Stomach (tissue), 4 donors: Measurements from ENCODE around the gene RAB36.

Experiments
- POLR2A ChIP-seq, 4 donors: fragments of 450-650 bp; IDR thresholded peaks; one replicate each; pipeline ENCODE4 v1.6.1; 2016; ENCODE audit warnings: antibody characterized with exemption in 4 of 4, control low read depth in 2 of 4, mild to moderate bottlenecking in 1 of 4, moderate library complexity in 1 of 4
- POLR2AphosphoS5 ChIP-seq, 3 donors: sonication (generic); formaldehyde crosslinking; IDR thresholded peaks; one replicate each; pipeline ENCODE4 v1.6.1; 2016; ENCODE audit warnings: antibody characterized with exemption in 3 of 3
- TF ChIP-seq, protein P1 (sequence below), 7 experiments: fragments of 450-650 bp in 4 of 7; fragments of 200-600 bp in 3 of 7; sonication (generic) in 3 of 7; IDR thresholded peaks; one replicate each; pipeline ENCODE4 v1.5.1; 2016 to 2019; ENCODE audit warnings: antibody characterized with exemption in 7 of 7, control low read depth in 2 of 7, mild to moderate bottlenecking in 1 of 7

DNA sequence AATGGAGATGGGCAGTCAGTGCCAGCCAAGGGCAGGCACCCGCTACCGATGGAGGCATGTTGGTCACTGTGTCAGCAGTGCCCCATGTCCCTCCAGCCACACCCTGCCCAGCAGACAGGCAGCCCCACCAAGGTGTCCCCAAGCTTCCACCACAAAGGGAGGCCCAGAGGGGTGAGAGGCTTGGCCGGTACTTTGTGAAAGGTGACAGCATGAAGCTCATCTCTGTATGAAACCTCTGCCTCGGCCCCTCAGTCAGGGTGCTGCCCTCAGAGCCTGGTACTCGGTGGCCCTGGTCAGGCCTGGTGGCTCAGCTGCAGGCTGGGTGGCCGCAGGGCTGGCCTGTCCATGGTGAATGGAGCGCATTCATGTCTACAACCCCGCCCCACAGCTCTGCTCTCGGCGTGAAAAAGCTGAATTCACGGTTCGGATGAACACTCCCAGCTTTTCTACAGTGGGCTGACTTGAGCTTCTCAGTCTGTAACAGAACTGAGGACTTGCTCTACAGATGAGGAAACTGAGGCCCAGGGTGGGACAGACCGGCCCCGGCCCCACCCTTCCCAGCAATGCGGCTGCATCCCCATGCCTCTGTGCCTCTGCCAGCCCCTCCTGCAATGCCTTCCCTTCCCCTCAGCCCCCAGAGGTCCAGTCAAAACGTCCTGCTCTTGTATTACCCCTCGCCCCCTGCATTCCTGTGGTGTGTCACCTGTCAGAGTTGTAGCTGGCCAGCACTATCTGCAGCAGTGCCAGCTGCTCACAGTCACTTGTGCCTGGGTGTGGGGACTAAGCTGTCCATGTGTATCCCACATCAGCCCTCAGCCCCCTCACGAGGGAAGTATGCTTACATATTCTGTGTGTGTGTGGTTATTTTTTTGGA lies 31.2 kb upstream of the RAB36 start:
- TF ChIP-seq, protein P1, sequence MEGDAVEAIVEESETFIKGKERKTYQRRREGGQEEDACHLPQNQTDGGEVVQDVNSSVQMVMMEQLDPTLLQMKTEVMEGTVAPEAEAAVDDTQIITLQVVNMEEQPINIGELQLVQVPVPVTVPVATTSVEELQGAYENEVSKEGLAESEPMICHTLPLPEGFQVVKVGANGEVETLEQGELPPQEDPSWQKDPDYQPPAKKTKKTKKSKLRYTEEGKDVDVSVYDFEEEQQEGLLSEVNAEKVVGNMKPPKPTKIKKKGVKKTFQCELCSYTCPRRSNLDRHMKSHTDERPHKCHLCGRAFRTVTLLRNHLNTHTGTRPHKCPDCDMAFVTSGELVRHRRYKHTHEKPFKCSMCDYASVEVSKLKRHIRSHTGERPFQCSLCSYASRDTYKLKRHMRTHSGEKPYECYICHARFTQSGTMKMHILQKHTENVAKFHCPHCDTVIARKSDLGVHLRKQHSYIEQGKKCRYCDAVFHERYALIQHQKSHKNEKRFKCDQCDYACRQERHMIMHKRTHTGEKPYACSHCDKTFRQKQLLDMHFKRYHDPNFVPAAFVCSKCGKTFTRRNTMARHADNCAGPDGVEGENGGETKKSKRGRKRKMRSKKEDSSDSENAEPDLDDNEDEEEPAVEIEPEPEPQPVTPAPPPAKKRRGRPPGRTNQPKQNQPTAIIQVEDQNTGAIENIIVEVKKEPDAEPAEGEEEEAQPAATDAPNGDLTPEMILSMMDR (IDR thresholded peaks at IDR 0.05), result no peak
- no peak for TF ChIP-seq POLR2AphosphoS5 (IDR thresholded peaks at IDR 0.05)
- TF ChIP-seq POLR2A (IDR thresholded peaks at IDR 0.05), result no peak
